ENCODE measurements around the gene PCSK6.
A peak's percentile ranks its signal among the peaks of the same experiment; 100 is the strongest.

Gene PCSK6

GRCh38 chr15:101496198-101496986 lies 6.9 kb upstream of the PCSK6 start:
- Histone ChIP-seq H3K27me3 (ENCODE audit: insufficient read depth, low read length) (peaks cover 30% of the 10 kb centered on the region), H3K36me3 (ENCODE audit: insufficient read depth, low read depth, low read length) (no peaks in the 10 kb centered on the region), H3K27ac (ENCODE audit: low read length) (no peak overlapping the region), H3K4me3 (ENCODE audit: low read length) (no peak overlapping the region), H3K9ac (ENCODE audit: low read depth, low read length) (no peak overlapping the region), H3K4me1 (ENCODE audit: insufficient read depth, low read length) (peaks cover 2% of the 10 kb centered on the region; the same call in 1 of the 2 replicates), H3K9me3 (ENCODE audit: insufficient read depth, low read depth, low read length) (no peaks in the 10 kb centered on the region)

- Histone ChIP-seq H3K4me1 (ENCODE audit: insufficient read depth, low read length) (peaks cover 2% of the 10 kb centered on the region; the same call in 1 of the 2 replicates), H3K9ac (ENCODE audit: low read depth, low read length) (no peak overlapping the region), H3K4me3 (ENCODE audit: low read length) (no peak overlapping the region), H3K27ac (ENCODE audit: low read length) (no peak overlapping the region), H3K9me3 (ENCODE audit: insufficient read depth, low read depth, low read length) (no peaks in the 10 kb centered on the region), H3K27me3 (ENCODE audit: insufficient read depth, low read length) (peaks cover 38% of the 10 kb centered on the region), H3K36me3 (ENCODE audit: insufficient read depth, low read depth, low read length) (no peaks in the 10 kb centered on the region)
Measured at GRCh38 chr15:101495334-101496197, 6.1 kb upstream of the PCSK6 start.

GRCh38 chr15:101494251-101494796 lies 4.8 kb upstream of the PCSK6 start:
- Histone ChIP-seq H3K4me1 (ENCODE audit: insufficient read depth, low read length) (peaks cover 2% of the 10 kb centered on the region; the same call in 1 of the 2 replicates), H3K4me3 (ENCODE audit: low read length) (no peak overlapping the region), H3K27me3 (ENCODE audit: insufficient read depth, low read length) (peaks cover 47% of the 10 kb centered on the region), H3K27ac (ENCODE audit: low read length) (no peak overlapping the region), H3K9ac (ENCODE audit: low read depth, low read length) (no peak overlapping the region), H3K36me3 (ENCODE audit: insufficient read depth, low read depth, low read length) (no peaks in the 10 kb centered on the region), H3K9me3 (ENCODE audit: insufficient read depth, low read depth, low read length) (no peaks in the 10 kb centered on the region)

- Histone ChIP-seq H3K4me1 (ENCODE audit: insufficient read depth, low read length) (peaks cover 2% of the 10 kb centered on the region; the same call in 1 of the 2 replicates), H3K36me3 (ENCODE audit: insufficient read depth, low read depth, low read length) (no peaks in the 10 kb centered on the region), H3K9ac (ENCODE audit: low read depth, low read length) (no peak overlapping the region), H3K9me3 (ENCODE audit: insufficient read depth, low read depth, low read length) (no peaks in the 10 kb centered on the region), H3K4me3 (ENCODE audit: low read length) (no peak overlapping the region), H3K27ac (ENCODE audit: low read length) (no peak overlapping the region), H3K27me3 (ENCODE audit: insufficient read depth, low read length) (peaks cover 55% of the 10 kb centered on the region)
Measured at GRCh38 chr15:101492766-101493692, 3.5 kb upstream of the PCSK6 start.

GRCh38 chr15:101491734-101492640 lies 2.5 kb upstream of the PCSK6 start:
- H3K9ac ChIP-seq (ENCODE audit: low read depth, low read length) = no peak overlapping the region
- peaks cover 66% of the 10 kb centered on the region for H3K27me3 ChIP-seq (ENCODE audit: insufficient read depth, low read length)
- H3K27ac ChIP-seq (ENCODE audit: low read length) = no peak overlapping the region

GRCh38 chr15:101490922-101491733 lies 1.6 kb upstream of the PCSK6 start:
- peaks cover under 1% of the 10 kb centered on the region; the same call in 1 of the 2 replicates for H3K4me1 ChIP-seq (ENCODE audit: insufficient read depth, low read length)
- H3K27ac ChIP-seq (ENCODE audit: low read length) = no peak overlapping the region
- H3K36me3 ChIP-seq (ENCODE audit: insufficient read depth, low read depth, low read length) = no peaks in the 10 kb centered on the region
- no peaks in the 10 kb centered on the region for H3K9me3 ChIP-seq (ENCODE audit: insufficient read depth, low read depth, low read length)
- peaks cover 72% of the 10 kb centered on the region for H3K27me3 ChIP-seq (ENCODE audit: insufficient read depth, low read length)
- H3K4me3 ChIP-seq (ENCODE audit: low read length) = no peak overlapping the region
- H3K9ac ChIP-seq (ENCODE audit: low read depth, low read length) = no peak overlapping the region

More at GRCh38 chr15:101491734-101492640, 2.5 kb upstream of the PCSK6 start:
- H3K4me3 ChIP-seq (ENCODE audit: low read length) = no peak overlapping the region
- H3K9me3 ChIP-seq (ENCODE audit: insufficient read depth, low read depth, low read length) = no peaks in the 10 kb centered on the region
- no peaks in the 10 kb centered on the region for H3K36me3 ChIP-seq (ENCODE audit: insufficient read depth, low read depth, low read length)
- peaks cover 2% of the 10 kb centered on the region; the same call in 1 of the 2 replicates for H3K4me1 ChIP-seq (ENCODE audit: insufficient read depth, low read length)

- no peak overlapping the region for H3K27ac ChIP-seq (ENCODE audit: low read length)
- peaks cover 70% of the 10 kb centered on the region for H3K27me3 ChIP-seq (ENCODE audit: insufficient read depth, low read length)
- no peak overlapping the region for H3K4me3 ChIP-seq (ENCODE audit: low read length)
- H3K9me3 ChIP-seq (ENCODE audit: insufficient read depth, low read depth, low read length) = no peaks in the 10 kb centered on the region
- H3K36me3 ChIP-seq (ENCODE audit: insufficient read depth, low read depth, low read length) = no peaks in the 10 kb centered on the region
- no peak overlapping the region for H3K9ac ChIP-seq (ENCODE audit: low read depth, low read length)
- no peaks in the 10 kb centered on the region for H3K4me1 ChIP-seq (ENCODE audit: insufficient read depth, low read length)
Measured at GRCh38 chr15:101490408-101490891, 943 bp upstream of the PCSK6 start.

- Histone ChIP-seq H3K9me3 (ENCODE audit: insufficient read depth, low read depth, low read length) (no peaks in the 10 kb centered on the region), H3K4me1 (ENCODE audit: insufficient read depth, low read length) (no peaks in the 10 kb centered on the region), H3K4me3 (ENCODE audit: low read length) (no peak overlapping the region), H3K27ac (ENCODE audit: low read length) (no peak overlapping the region), H3K36me3 (ENCODE audit: insufficient read depth, low read depth, low read length) (no peaks in the 10 kb centered on the region), H3K9ac (ENCODE audit: low read depth, low read length) (no peak overlapping the region), H3K27me3 (ENCODE audit: insufficient read depth, low read length) (peaks cover 66% of the 10 kb centered on the region)
Measured at GRCh38 chr15:101489237-101489598, 289 bp downstream of the PCSK6 start.

GRCh38 chr15:101488300-101489164 lies 975 bp downstream of the PCSK6 start:
- Histone ChIP-seq H3K27ac (ENCODE audit: low read length) (no peak overlapping the region), H3K9ac (ENCODE audit: low read depth, low read length) (no peak overlapping the region), H3K9me3 (ENCODE audit: insufficient read depth, low read depth, low read length) (no peaks in the 10 kb centered on the region), H3K4me3 (ENCODE audit: low read length) (peak overlapping the region; percentile 50; the same call in 1 of the 2 replicates), H3K4me1 (ENCODE audit: insufficient read depth, low read length) (no peaks in the 10 kb centered on the region), H3K27me3 (ENCODE audit: insufficient read depth, low read length) (peaks cover 66% of the 10 kb centered on the region), H3K36me3 (ENCODE audit: insufficient read depth, low read depth, low read length) (no peaks in the 10 kb centered on the region)
